Adrenal gland (tissue), 5 donors: ENCODE measurements around the gene LTBP2.

Experiments
- CTCF ChIP-seq, 6 experiments: fragments of 450-650 bp in 4 of 6; fragments of 200-600 bp in 2 of 6; sonication (generic) in 1 of 6; IDR thresholded peaks; 1 replicate in 5 of 6; 2 replicates in 1 of 6; pipeline versions ENCODE4 v1.5.1 to v1.8.0; 2016 to 2021; ENCODE audit warnings: antibody characterized with exemption in 6 of 6, mild to moderate bottlenecking in 2 of 6, moderate library complexity in 1 of 6
- POLR2A ChIP-seq, 2 donors: fragments of 450-650 bp; IDR thresholded peaks; one replicate each; pipeline ENCODE4 v1.6.1; 2017; ENCODE audit warnings: antibody characterized with exemption in 2 of 2, mild to moderate bottlenecking in 2 of 2, moderate library complexity in 1 of 2
- donor health status: DM: no; HTN: no; CAD: no.

DNA sequence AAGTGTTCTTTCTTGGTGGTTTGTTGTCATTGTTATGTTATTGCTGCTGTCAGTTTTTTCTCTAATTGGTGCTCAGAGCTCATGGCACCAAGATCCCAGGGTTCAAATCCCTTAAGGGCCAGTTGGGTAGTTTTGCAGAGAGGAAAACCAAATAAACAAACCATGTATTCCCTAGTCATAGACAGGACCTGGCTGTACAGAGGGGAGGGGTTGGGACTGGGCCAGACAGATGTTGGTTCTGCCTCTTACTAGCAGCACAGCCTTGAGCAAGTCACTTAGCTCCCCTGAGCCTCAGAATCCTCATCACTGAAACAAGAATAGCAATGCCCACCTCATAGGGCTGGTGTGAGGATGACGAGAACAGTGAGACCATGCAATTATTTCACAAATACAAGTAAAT, 53.4 kb downstream of the LTBP2 start:
- TF ChIP-seq CTCF (IDR thresholded peaks at IDR 0.05) (no peak), POLR2A (IDR thresholded peaks at IDR 0.05) (no peak)
